GM23338 (cell line): ENCODE data around the gene LEP. TPM values are rescaled to one million over a fixed set of nuclear protein-coding genes. Genes with fewer than 3 reads are reported as not detected.

Experiments
- ATAC-seq: fragments of 200-7000 bp; cut with Tn5 transposase; 3 replicates; pipeline ENCODE4 v1.9.1; 2020
- DNase-seq: peaks from one replicate; pipeline ENCODE4 v3.0.0-alpha.2; 2015; ENCODE audit warnings: low spot score
- H2AFZ ChIP-seq: fragments of 200-600 bp; sonication (generic); 2 replicates; pipeline ENCODE4 v1.8.0; 2016; ENCODE audit warnings: antibody characterized with exemption, mild to moderate bottlenecking, moderate library complexity
- H3F3A ChIP-seq: fragments of 200-600 bp; sonication (generic); replicated peaks from 2 replicates; pipeline ENCODE4 v1.8.0; 2017; ENCODE audit warnings: antibody characterized with exemption, mixed run types, low read depth
- H3K27ac ChIP-seq: fragments of 200-600 bp; sonication (generic); 2 replicates; pipeline ENCODE4 v1.6.1; 2016; ENCODE audit warnings: low read depth
- H3K27me3 ChIP-seq: fragments of 200-600 bp; sonication (generic); 2 replicates; pipeline ENCODE4 v1.8.0; 2016; ENCODE audit warnings: mild to moderate bottlenecking, mixed run types, moderate library complexity; ENCODE audit not compliant: insufficient read depth
- H3K36me3 ChIP-seq: fragments of 200-600 bp; sonication (generic); 2 replicates; pipeline ENCODE4 v1.8.0; 2016; ENCODE audit warnings: mild to moderate bottlenecking; ENCODE audit not compliant: insufficient read depth
- H3K4me1 ChIP-seq: fragments of 200-600 bp; sonication (generic); 2 replicates; pipeline ENCODE4 v1.8.0; 2016; ENCODE audit warnings: mild to moderate bottlenecking, moderate library complexity; ENCODE audit not compliant: insufficient read depth
- H3K4me2 ChIP-seq: fragments of 200-600 bp; sonication (generic); 2 replicates; pipeline ENCODE4 v1.7.1; 2017; ENCODE audit warnings: mixed run types
- H3K4me3 ChIP-seq: fragments of 200-600 bp; sonication (generic); 2 replicates; pipeline ENCODE4 v1.6.1; 2016; ENCODE audit warnings: mixed run types
- H3K79me2 ChIP-seq: fragments of 200-600 bp; sonication (generic); replicated peaks from 2 replicates; pipeline ENCODE4 v1.8.0; 2017; ENCODE audit warnings: mild to moderate bottlenecking; ENCODE audit not compliant: insufficient read depth
- H3K9me2 ChIP-seq: fragments of 200-600 bp; sonication (generic); 2 replicates; pipeline ENCODE4 v1.8.0; 2017; ENCODE audit not compliant: insufficient read depth
- H4K20me1 ChIP-seq: fragments of 200-600 bp; sonication (generic); replicated peaks from 2 replicates; pipeline ENCODE4 v1.8.0; 2017; ENCODE audit warnings: mild to moderate bottlenecking; ENCODE audit not compliant: insufficient read depth
- H3K27ac Mint-ChIP-seq: 2 replicates; pipeline ENCODE4 v1.8.0; 2020; ENCODE audit warnings: inconsistent platforms, mild to moderate bottlenecking, moderate library complexity, mixed read lengths
- H3K27me3 Mint-ChIP-seq: 3 replicates; pipeline ENCODE4 v1.8.0; 2022; ENCODE audit warnings: low read depth, mild to moderate bottlenecking, moderate library complexity, mixed read lengths, inconsistent platforms; ENCODE audit not compliant: insufficient read depth, poor library complexity
- H3K36me3 Mint-ChIP-seq: 3 replicates; pipeline ENCODE4 v1.8.0; 2021; ENCODE audit warnings: low read depth, mild to moderate bottlenecking, inconsistent platforms, moderate library complexity, mixed read lengths
- H3K4me1 Mint-ChIP-seq: 3 replicates; pipeline ENCODE4 v1.8.0; 2020; ENCODE audit warnings: mild to moderate bottlenecking, inconsistent platforms, mixed read lengths
- H3K4me3 Mint-ChIP-seq: 3 replicates; pipeline ENCODE4 v1.8.0; 2021; ENCODE audit warnings: moderate library complexity, mild to moderate bottlenecking, inconsistent platforms, mixed read lengths
- H3K9me3 Mint-ChIP-seq: 3 replicates; pipeline ENCODE4 v1.8.0; 2020; ENCODE audit warnings: moderate library complexity, mild to moderate bottlenecking, inconsistent platforms, mixed read lengths
- EZH2 ChIP-seq: fragments of 200-600 bp; sonication (generic); IDR thresholded peaks from one replicate; pipeline ENCODE4 v1.8.0; 2017; ENCODE audit warnings: antibody characterized with exemption, mild to moderate bottlenecking, low read depth; ENCODE audit not compliant: unreplicated experiment
- EZH2phosphoT487 ChIP-seq: fragments of 200-600 bp; sonication (generic); IDR thresholded peaks from one replicate; pipeline ENCODE4 v1.8.1; 2018; ENCODE audit warnings: antibody characterized with exemption; ENCODE audit not compliant: unreplicated experiment
- JUNB ChIP-seq: IDR thresholded peaks from one replicate; pipeline ENCODE4 v1.6.1; 2016; ENCODE audit warnings: antibody characterized with exemption; ENCODE audit not compliant: unreplicated experiment
- NANOG ChIP-seq: IDR thresholded peaks from 2 replicates; pipeline ENCODE4 v1.6.1; 2016; ENCODE audit warnings: antibody characterized with exemption, borderline replicate concordance
- POLR2AphosphoS5 ChIP-seq: IDR thresholded peaks from 2 replicates; pipeline ENCODE4 v1.6.1; 2016; ENCODE audit warnings: antibody characterized with exemption, low read depth
- ZNF331 ChIP-seq: fragments of 250-450 bp; sonication (Bioruptor Pico); IDR thresholded peaks from 2 replicates; pipeline ENCODE4 v1.5.0; 2020; ENCODE audit warnings: low read depth, mild to moderate bottlenecking, moderate library complexity
- polyA plus RNA-seq: library from polyadenylated mRNA; unstranded; fragments of >200 nt; fragmentation: Nextera tagmentation; extraction: Ambion mirVana; gene quantifications from 2 replicates; pipeline ENCODE4 v1.2.1, GENCODE V29; 2016
- total RNA-seq: library from RNA; depleted of rRNA; stranded (reverse); fragments of >200 nt; shearing (Covaris generic); gene quantifications from 2 replicates; pipeline ENCODE4 v1.2.3, GENCODE V29; 2014
- TF ChIP-seq, protein P1 (sequence below): IDR thresholded peaks from 2 replicates; pipeline ENCODE4 v1.6.1; 2016; ENCODE audit warnings: antibody characterized with exemption
- TF ChIP-seq, protein P2 (sequence below): fragments of 250-450 bp; sonication (Bioruptor Pico); IDR thresholded peaks from 2 replicates; pipeline ENCODE4 v1.5.0; 2020; ENCODE audit warnings: mild to moderate bottlenecking, moderate library complexity
- TF ChIP-seq, protein P3 (sequence below), 2 experiments: fragments of 200-600 bp in 1 of 2; sonication (generic) in 1 of 2; conservative IDR thresholded peaks; 2 replicates each; pipeline versions ENCODE4 v1.5.1 to v1.6.1; 2016 to 2017; ENCODE audit warnings: antibody characterized with exemption in 2 of 2, low read depth in 2 of 2, mild to moderate bottlenecking in 2 of 2, moderate library complexity in 1 of 2

Gene LEP
- total and polyA plus RNA-seq, 2 experiments from 2014 or later = not detected

DNA sequence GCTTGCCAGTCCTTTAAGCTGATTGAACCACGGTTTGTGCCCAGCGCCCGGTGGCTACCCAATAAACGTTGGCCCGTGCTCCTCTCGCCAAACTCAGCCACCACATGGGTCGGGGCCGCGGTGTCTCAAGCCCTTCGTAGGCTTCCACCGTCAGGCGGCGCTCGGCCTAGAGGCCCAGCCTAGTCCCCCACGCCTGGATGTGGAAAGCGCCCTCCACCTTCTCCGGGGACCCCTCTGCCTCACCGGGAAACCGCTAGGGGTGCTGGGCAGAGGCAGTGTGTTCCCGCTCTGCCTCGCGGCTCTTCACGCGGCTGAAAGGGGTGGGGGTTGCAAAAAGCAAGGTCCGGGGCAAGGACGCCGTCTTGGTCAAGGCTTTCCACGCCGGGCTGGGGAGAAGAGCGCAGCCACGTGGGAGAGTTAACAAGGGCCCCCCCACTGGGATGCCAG is 29.8 kb downstream of the LEP start:
- ATAC-seq (peak; percentile 22), DNase-seq (peak; percentile 73)
- no peak for TF ChIP-seq ZNF331 (CRISPR knock-in tag)
- TF ChIP-seq, protein P1, sequence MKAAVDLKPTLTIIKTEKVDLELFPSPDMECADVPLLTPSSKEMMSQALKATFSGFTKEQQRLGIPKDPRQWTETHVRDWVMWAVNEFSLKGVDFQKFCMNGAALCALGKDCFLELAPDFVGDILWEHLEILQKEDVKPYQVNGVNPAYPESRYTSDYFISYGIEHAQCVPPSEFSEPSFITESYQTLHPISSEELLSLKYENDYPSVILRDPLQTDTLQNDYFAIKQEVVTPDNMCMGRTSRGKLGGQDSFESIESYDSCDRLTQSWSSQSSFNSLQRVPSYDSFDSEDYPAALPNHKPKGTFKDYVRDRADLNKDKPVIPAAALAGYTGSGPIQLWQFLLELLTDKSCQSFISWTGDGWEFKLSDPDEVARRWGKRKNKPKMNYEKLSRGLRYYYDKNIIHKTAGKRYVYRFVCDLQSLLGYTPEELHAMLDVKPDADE = no peak
- TF ChIP-seq, protein P2, sequence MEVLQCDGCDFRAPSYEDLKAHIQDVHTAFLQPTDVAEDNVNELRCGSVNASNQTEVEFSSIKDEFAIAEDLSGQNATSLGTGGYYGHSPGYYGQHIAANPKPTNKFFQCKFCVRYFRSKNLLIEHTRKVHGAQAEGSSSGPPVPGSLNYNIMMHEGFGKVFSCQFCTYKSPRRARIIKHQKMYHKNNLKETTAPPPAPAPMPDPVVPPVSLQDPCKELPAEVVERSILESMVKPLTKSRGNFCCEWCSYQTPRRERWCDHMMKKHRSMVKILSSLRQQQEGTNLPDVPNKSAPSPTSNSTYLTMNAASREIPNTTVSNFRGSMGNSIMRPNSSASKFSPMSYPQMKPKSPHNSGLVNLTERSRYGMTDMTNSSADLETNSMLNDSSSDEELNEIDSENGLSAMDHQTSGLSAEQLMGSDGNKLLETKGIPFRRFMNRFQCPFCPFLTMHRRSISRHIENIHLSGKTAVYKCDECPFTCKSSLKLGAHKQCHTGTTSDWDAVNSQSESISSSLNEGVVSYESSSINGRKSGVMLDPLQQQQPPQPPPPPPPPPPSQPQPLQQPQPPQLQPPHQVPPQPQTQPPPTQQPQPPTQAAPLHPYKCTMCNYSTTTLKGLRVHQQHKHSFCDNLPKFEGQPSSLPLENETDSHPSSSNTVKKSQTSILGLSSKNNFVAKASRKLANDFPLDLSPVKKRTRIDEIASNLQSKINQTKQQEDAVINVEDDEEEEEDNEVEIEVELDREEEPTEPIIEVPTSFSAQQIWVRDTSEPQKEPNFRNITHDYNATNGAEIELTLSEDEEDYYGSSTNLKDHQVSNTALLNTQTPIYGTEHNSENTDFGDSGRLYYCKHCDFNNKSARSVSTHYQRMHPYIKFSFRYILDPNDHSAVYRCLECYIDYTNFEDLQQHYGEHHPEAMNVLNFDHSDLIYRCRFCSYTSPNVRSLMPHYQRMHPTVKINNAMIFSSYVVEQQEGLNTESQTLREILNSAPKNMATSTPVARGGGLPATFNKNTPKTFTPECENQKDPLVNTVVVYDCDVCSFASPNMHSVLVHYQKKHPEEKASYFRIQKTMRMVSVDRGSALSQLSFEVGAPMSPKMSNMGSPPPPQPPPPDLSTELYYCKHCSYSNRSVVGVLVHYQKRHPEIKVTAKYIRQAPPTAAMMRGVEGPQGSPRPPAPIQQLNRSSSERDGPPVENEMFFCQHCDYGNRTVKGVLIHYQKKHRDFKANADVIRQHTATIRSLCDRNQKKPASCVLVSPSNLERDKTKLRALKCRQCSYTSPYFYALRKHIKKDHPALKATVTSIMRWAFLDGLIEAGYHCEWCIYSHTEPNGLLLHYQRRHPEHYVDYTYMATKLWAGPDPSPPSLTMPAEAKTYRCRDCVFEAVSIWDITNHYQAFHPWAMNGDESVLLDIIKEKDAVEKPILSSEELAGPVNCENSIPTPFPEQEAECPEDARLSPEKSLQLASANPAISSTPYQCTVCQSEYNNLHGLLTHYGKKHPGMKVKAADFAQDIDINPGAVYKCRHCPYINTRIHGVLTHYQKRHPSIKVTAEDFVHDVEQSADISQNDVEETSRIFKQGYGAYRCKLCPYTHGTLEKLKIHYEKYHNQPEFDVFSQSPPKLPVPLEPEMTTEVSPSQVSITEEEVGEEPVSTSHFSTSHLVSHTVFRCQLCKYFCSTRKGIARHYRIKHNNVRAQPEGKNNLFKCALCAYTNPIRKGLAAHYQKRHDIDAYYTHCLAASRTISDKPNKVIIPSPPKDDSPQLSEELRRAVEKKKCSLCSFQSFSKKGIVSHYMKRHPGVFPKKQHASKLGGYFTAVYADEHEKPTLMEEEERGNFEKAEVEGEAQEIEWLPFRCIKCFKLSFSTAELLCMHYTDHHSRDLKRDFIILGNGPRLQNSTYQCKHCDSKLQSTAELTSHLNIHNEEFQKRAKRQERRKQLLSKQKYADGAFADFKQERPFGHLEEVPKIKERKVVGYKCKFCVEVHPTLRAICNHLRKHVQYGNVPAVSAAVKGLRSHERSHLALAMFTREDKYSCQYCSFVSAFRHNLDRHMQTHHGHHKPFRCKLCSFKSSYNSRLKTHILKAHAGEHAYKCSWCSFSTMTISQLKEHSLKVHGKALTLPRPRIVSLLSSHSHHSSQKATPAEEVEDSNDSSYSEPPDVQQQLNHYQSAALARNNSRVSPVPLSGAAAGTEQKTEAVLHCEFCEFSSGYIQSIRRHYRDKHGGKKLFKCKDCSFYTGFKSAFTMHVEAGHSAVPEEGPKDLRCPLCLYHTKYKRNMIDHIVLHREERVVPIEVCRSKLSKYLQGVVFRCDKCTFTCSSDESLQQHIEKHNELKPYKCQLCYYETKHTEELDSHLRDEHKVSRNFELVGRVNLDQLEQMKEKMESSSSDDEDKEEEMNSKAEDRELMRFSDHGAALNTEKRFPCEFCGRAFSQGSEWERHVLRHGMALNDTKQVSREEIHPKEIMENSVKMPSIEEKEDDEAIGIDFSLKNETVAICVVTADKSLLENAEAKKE (CRISPR knock-in tag) = no peak
- TF ChIP-seq POLR2AphosphoS5 = no peak
- TF ChIP-seq EZH2phosphoT487 = no peak
- TF ChIP-seq NANOG = no peak
- TF ChIP-seq JUNB = no peak
- TF ChIP-seq, protein P3, sequence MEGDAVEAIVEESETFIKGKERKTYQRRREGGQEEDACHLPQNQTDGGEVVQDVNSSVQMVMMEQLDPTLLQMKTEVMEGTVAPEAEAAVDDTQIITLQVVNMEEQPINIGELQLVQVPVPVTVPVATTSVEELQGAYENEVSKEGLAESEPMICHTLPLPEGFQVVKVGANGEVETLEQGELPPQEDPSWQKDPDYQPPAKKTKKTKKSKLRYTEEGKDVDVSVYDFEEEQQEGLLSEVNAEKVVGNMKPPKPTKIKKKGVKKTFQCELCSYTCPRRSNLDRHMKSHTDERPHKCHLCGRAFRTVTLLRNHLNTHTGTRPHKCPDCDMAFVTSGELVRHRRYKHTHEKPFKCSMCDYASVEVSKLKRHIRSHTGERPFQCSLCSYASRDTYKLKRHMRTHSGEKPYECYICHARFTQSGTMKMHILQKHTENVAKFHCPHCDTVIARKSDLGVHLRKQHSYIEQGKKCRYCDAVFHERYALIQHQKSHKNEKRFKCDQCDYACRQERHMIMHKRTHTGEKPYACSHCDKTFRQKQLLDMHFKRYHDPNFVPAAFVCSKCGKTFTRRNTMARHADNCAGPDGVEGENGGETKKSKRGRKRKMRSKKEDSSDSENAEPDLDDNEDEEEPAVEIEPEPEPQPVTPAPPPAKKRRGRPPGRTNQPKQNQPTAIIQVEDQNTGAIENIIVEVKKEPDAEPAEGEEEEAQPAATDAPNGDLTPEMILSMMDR (conservative IDR thresholded peaks at IDR 0.05; ENCODE audit: low read depth in 2 of 2) = peak in 1 of 2 experiments; percentile 61; a peak in 3 of 4 replicates
- no peak for TF ChIP-seq EZH2

More for the DNA sequence above, 29.8 kb downstream of the LEP start:
- Mint-ChIP-seq H3K4me1 (peaks cover 52% of the 10 kb centered on the region), H3K9me3 (no peaks in the 10 kb centered on the region; the same call in 2 of the 3 replicates), H3K36me3 (no peaks in the 10 kb centered on the region; the same call in 2 of the 3 replicates), H3K4me3 (no peak overlapping the region), H3K27me3 (peaks cover 22% of the 10 kb centered on the region), H3K27ac (no peak overlapping the region)
- Histone ChIP-seq H2AFZ (peak overlapping the region; percentile 90), H3K27me3 (peaks cover 30% of the 10 kb centered on the region), H3K4me3 (peak overlapping the region; percentile 50; the same call in 1 of the 2 replicates), H3K27ac (no peak overlapping the region), H3F3A (0 out of 2 replicates have a peak, but pooled peaks cover 10% of the 10 kb centered on the region), H3K79me2 (no peaks in the 10 kb centered on the region), H3K4me1 (peaks cover 53% of the 10 kb centered on the region), H4K20me1 (no peaks in the 10 kb centered on the region), H3K4me2 (peak overlapping the region; percentile 80), H3K9me2 (peaks cover 5% of the 10 kb centered on the region; the same call in 1 of the 2 replicates), H3K36me3 (no peaks in the 10 kb centered on the region)
